ENCODE results near the gene DCD. TPM values are rescaled to one million over a fixed set of nuclear protein-coding genes. Genes with fewer than 3 reads are reported as not detected.

DCD gene
- total and polyA plus RNA-seq, 2 donors (not counting 3 experiments of a cell fraction or from before 2014, with no cell fraction given): not detected

- Histone ChIP-seq H3K9me3 (replicated peaks; ENCODE audit: control insufficient read depth, insufficient read depth, low read length) (no peaks in the 10 kb centered on the region), H3K27me3 (ENCODE audit: control insufficient read depth in 2 of 2, insufficient read depth in 2 of 2, low read length in 2 of 2) (peaks cover 0 to 2% of the 10 kb centered on the region in 2 experiments), H2AFZ (ENCODE audit: low read depth, low read length) (no peak overlapping the region), H3K4me1 (ENCODE audit: control insufficient read depth, extremely low read depth, insufficient read depth, low read length) (no peaks in the 10 kb centered on the region), H3K4me3 (replicated peaks in 1 of 3; ENCODE audit: insufficient read depth in 1 of 3, low read depth in 1 of 3, low read length in 3 of 3) (no peak overlapping the region), H3K79me2 (ENCODE audit: control insufficient read depth, insufficient read depth, low read length) (no peaks in the 10 kb centered on the region), H3K9me1 (replicated peaks; ENCODE audit: control insufficient read depth, extremely low read depth, insufficient read depth, low read length) (no peaks in the 10 kb centered on the region), H3K27ac (ENCODE audit: insufficient read depth, low read depth, low read length) (no peak overlapping the region), H3K4me2 (ENCODE audit: insufficient read depth, low read length) (no peak overlapping the region), H4K20me1 (replicated peaks; ENCODE audit: control insufficient read depth, extremely low read depth, insufficient read depth, low read length) (no peaks in the 10 kb centered on the region), H3K36me3 (ENCODE audit: control insufficient read depth in 2 of 2, extremely low read depth in 1 of 2, insufficient read depth in 2 of 2, low read length in 2 of 2) (no peaks in the 10 kb centered on the region), H3K9ac (replicated peaks; ENCODE audit: extremely low read depth, insufficient read depth, low read length) (no peak overlapping the region)
- no peak for TF ChIP-seq MAX (IDR thresholded peaks at IDR 0.05; ENCODE audit: insufficient read depth, insufficient read length)
- TF ChIP-seq, protein P1, sequence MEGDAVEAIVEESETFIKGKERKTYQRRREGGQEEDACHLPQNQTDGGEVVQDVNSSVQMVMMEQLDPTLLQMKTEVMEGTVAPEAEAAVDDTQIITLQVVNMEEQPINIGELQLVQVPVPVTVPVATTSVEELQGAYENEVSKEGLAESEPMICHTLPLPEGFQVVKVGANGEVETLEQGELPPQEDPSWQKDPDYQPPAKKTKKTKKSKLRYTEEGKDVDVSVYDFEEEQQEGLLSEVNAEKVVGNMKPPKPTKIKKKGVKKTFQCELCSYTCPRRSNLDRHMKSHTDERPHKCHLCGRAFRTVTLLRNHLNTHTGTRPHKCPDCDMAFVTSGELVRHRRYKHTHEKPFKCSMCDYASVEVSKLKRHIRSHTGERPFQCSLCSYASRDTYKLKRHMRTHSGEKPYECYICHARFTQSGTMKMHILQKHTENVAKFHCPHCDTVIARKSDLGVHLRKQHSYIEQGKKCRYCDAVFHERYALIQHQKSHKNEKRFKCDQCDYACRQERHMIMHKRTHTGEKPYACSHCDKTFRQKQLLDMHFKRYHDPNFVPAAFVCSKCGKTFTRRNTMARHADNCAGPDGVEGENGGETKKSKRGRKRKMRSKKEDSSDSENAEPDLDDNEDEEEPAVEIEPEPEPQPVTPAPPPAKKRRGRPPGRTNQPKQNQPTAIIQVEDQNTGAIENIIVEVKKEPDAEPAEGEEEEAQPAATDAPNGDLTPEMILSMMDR (IDR thresholded peaks at IDR 0.05; ENCODE audit: extremely low read depth in 1 of 2, insufficient read depth in 1 of 2, low read depth in 1 of 2, low read length in 2 of 2): no peak
- no peak for TF ChIP-seq POLR2A (IDR thresholded peaks at IDR 0.05; ENCODE audit: low read depth, low read length)
- TF ChIP-seq JUN (IDR thresholded peaks at IDR 0.05; ENCODE audit: borderline replicate concordance, insufficient read depth, insufficient read length, low read depth): no peak
- no peak for TF ChIP-seq POLR2AphosphoS5 (IDR thresholded peaks at IDR 0.05; ENCODE audit: insufficient read depth, low read depth, low read length)
- TF ChIP-seq EZH2 (IDR thresholded peaks at IDR 0.05; ENCODE audit: borderline replicate concordance, low read depth, low read length, severe bottlenecking): no peak
- no peak for TF ChIP-seq GATA2 (IDR thresholded peaks at IDR 0.05; ENCODE audit: insufficient read depth, insufficient read length, low read depth, low read length)
- TF ChIP-seq FOS (IDR thresholded peaks at IDR 0.05; ENCODE audit: borderline replicate concordance, insufficient read depth, low read length): no peak
- TF ChIP-seq MYC (IDR thresholded peaks at IDR 0.05; ENCODE audit: low read depth, low read length): no peak
- intact Hi-C loops (cut with micrococcal nuclease) (no loop called here), dilution Hi-C loops (cut with MboI; ENCODE audit: extremely low pct_ligation_motif_present, low sequenced_read_pairs) (no loop called here)
- CTCF ChIA-PET: interaction anchor here (1.7 kb wide), 1 partner anchor 9 kb away, joined by 7 read pairs; no protein-coding TSS in a partner anchor
- BruUV-seq (replicated peaks): no TSS peak
- no peak for FAIRE-seq
- POLR2A ChIA-PET: no interaction called here
- DNase-seq (ENCODE audit: low read depth, low spot score): no peak
These were observed 1.7 kb upstream of the DCD start for GRCh38 chr12:54649825-54650224.

All from endothelial cell of umbilical vein (primary cell).